Smooth muscle cell of the brain vasculature (primary cell): ENCODE results near the gene LRMDA.
"Not testable (repeated sequence)": the region's sequence is repeated elsewhere in the genome, so short reads cannot be mapped to it uniquely, and the experiment has no call there.

ENCODE experiments used
- DNase-seq: peaks from one replicate; pipeline ENCODE4 v3.0.0-alpha.2; 2012; ENCODE audit warnings: low read depth, low spot score

The LRMDA gene

GRCh38 chr10:76043261-76043660 is 611.8 kb downstream of the LRMDA start:
- DNase-seq, result no peak

GRCh38 chr10:76044751-76045150 is 613.3 kb downstream of the LRMDA start:
- no peak for DNase-seq

GRCh38 chr10:76045174-76045573 is 613.8 kb downstream of the LRMDA start:
- no peak for DNase-seq

GRCh38 chr10:76047521-76047920 is 616.1 kb downstream of the LRMDA start:
- DNase-seq, result no peak

- DNase-seq, result no peak
Measured at GRCh38 chr10:76049581-76050290, 618.3 kb downstream of the LRMDA start.

- DNase-seq, result no peak
Measured at GRCh38 chr10:76050291-76050625, 618.8 kb downstream of the LRMDA start.

GRCh38 chr10:76051007-76051936 is 619.8 kb downstream of the LRMDA start:
- no peak for DNase-seq

- DNase-seq, result no peak
Measured at GRCh38 chr10:76052682-76053503, 621.5 kb downstream of the LRMDA start.

- DNase-seq, result no peak
Measured at GRCh38 chr10:76055466-76055865, 624.0 kb downstream of the LRMDA start.

- DNase-seq, result no peak
Measured at GRCh38 chr10:76055963-76056362, 624.5 kb downstream of the LRMDA start.

GRCh38 chr10:76060993-76061392 is 629.6 kb downstream of the LRMDA start:
- not testable (repeated sequence) for DNase-seq

- no peak for DNase-seq
Measured at GRCh38 chr10:76066457-76066856, 635.0 kb downstream of the LRMDA start.

- DNase-seq, result no peak
Measured at GRCh38 chr10:76067447-76067846, 636.0 kb downstream of the LRMDA start.

- DNase-seq, result no peak
Measured at GRCh38 chr10:76068856-76069255, 637.4 kb downstream of the LRMDA start.

- no peak for DNase-seq
Measured at GRCh38 chr10:76070916-76071315, 639.5 kb downstream of the LRMDA start.

- DNase-seq, result no peak
Measured at GRCh38 chr10:76071653-76072365, 640.4 kb downstream of the LRMDA start.

- no peak for DNase-seq
Measured at GRCh38 chr10:76072384-76072783, 641.0 kb downstream of the LRMDA start.

GRCh38 chr10:76073524-76073923 is 642.1 kb downstream of the LRMDA start:
- DNase-seq, result no peak

GRCh38 chr10:76074659-76075058 is 643.2 kb downstream of the LRMDA start:
- no peak for DNase-seq

- no peak for DNase-seq
Measured at GRCh38 chr10:76080451-76080850, 649.0 kb downstream of the LRMDA start.

- no peak for DNase-seq
Measured at GRCh38 chr10:76080991-76081390, 649.6 kb downstream of the LRMDA start.
